ENCODE data around the gene PGA5.

DNA sequence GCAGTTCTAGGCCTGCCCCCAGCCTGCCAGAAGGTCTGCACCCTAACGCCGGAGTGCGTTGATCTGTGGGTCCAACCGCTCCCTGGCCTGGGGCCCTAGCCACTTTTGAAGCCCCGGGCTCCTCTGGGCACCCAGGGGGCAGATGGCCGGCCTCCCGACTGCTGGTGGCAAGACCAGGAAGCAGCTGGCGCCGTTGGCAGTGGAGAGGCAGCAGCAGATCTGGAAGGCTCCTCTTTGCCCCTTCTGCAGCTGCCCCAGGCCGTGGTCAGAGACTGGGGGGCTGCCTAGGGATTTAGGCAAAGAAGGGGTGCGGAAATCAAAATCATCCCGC, 54.6 kb downstream of the PGA5 start:
- TF ChIP-seq CTCF (IDR thresholded peaks at IDR 0.05) = no peak
- TF ChIP-seq POLR2A (IDR thresholded peaks at IDR 0.05) = no peak
- TF ChIP-seq EP300 (IDR thresholded peaks at IDR 0.05; ENCODE audit: low read depth) = no peak
- no peak for TF ChIP-seq POLR2AphosphoS5 (IDR thresholded peaks at IDR 0.05)
